Uterus (tissue), 4 donors: ENCODE data around the gene WSCD2. TPM values are rescaled to one million over a fixed set of nuclear protein-coding genes. Genes with fewer than 3 reads are reported as not detected.
A peak's percentile ranks its signal among the peaks of the same experiment; 100 is the strongest.

Experiments used
- DNase-seq, 2 donors: peaks; one replicate each; pipeline ENCODE4 v3.0.0-alpha.2; 2019 to 2020
- H3K27ac ChIP-seq, 2 donors: fragments of 200-600 bp; sonication (generic); 1 replicate in 1 of 2; 2 replicates in 1 of 2; pipeline ENCODE4 v1.5.1; 2016 to 2018
- H3K27me3 ChIP-seq, 2 donors: fragments of 200-600 bp; sonication (generic); one replicate each; pipeline ENCODE4 v1.5.1; 2018 to 2019; ENCODE audit warnings: control low read depth in 1 of 2
- H3K36me3 ChIP-seq, 2 donors: fragments of 200-600 bp; sonication (generic); one replicate each; pipeline ENCODE4 v1.5.1; 2019; ENCODE audit warnings: control low read depth in 1 of 2
- H3K4me1 ChIP-seq, 2 donors: fragments of 200-600 bp; sonication (generic); one replicate each; pipeline ENCODE4 v1.5.1; 2018 to 2019; ENCODE audit warnings: control low read depth in 1 of 2
- H3K4me3 ChIP-seq, 2 donors: fragments of 200-600 bp; sonication (generic); 1 replicate in 1 of 2; 2 replicates in 1 of 2; pipeline ENCODE4 v1.5.1; 2018 to 2019; ENCODE audit warnings: mild to moderate bottlenecking in 1 of 2
- H3K9me3 ChIP-seq, 2 donors: fragments of 200-600 bp; sonication (generic); one replicate each; pipeline ENCODE4 v1.5.1; 2019; ENCODE audit warnings: control low read depth in 1 of 2
- CTCF ChIP-seq, 4 experiments: fragments of 200-600 bp in 2 of 4; fragments of 450-650 bp in 2 of 4; sonication (generic) in 2 of 4; IDR thresholded peaks; one replicate each; pipeline ENCODE4 v1.5.1; 2016 to 2019; ENCODE audit warnings: antibody characterized with exemption in 4 of 4, mild to moderate bottlenecking in 2 of 4, moderate library complexity in 1 of 4
- POLR2A ChIP-seq, 2 donors: fragments of 450-650 bp; IDR thresholded peaks; one replicate each; pipeline ENCODE4 v1.6.1; 2016; ENCODE audit warnings: antibody characterized with exemption in 2 of 2, mild to moderate bottlenecking in 1 of 2, moderate library complexity in 1 of 2
- intact Hi-C: fragments of 100-400 bp; cut with DNase I; formaldehyde crosslinking; loops from one replicate; pipeline ENCODE4 v1.15.1; 2023; ENCODE audit warnings: low total_unique reads
- total RNA-seq, 4 donors: library from RNA; depleted of rRNA in 3 of 4; stranded (reverse); fragments of >200 nt in 3 of 4; gene quantifications; one replicate each; pipeline versions ENCODE4 v1.1.0 to v1.2.4, GENCODE V29; 2014 to 2023
- donor health status: DM: yes; HTN: yes; CAD: no.

WSCD2 gene
- total RNA-seq, 4 donors from 2014 or later = 3.3 to 65.3 (median 17.2) TPM

GRCh38 chr12:108282676-108283075, 153.6 kb downstream of the WSCD2 start:
- Histone ChIP-seq H3K9me3 (no peaks in the 10 kb centered on the region), H3K27me3 (no peaks in the 10 kb centered on the region), H3K4me3 (no peak overlapping the region), H3K27ac (no peak overlapping the region), H3K4me1 (no peaks in the 10 kb centered on the region), H3K36me3 (no peaks in the 10 kb centered on the region)
- TF ChIP-seq CTCF (IDR thresholded peaks at IDR 0.05) = no peak
- TF ChIP-seq POLR2A (IDR thresholded peaks at IDR 0.05) = no peak
- intact Hi-C loops = no loop called here
- DNase-seq = no peak

GRCh38 chr12:108284163-108284562, 155.1 kb downstream of the WSCD2 start:
- H3K36me3 ChIP-seq = no peaks in the 10 kb centered on the region

GRCh38 chr12:108285016-108285415, 155.9 kb downstream of the WSCD2 start:
- intact Hi-C loops = no loop called here
- H3K27me3 ChIP-seq = no peaks in the 10 kb centered on the region
- H3K4me1 ChIP-seq = no peaks in the 10 kb centered on the region
- no peak for DNase-seq
- H3K27ac ChIP-seq = no peak overlapping the region
- H3K4me3 ChIP-seq = no peak overlapping the region
- TF ChIP-seq CTCF (IDR thresholded peaks at IDR 0.05) (no peak), POLR2A (IDR thresholded peaks at IDR 0.05) (no peak)
- no peaks in the 10 kb centered on the region for H3K36me3 ChIP-seq
- H3K9me3 ChIP-seq = no peaks in the 10 kb centered on the region

More at GRCh38 chr12:108284163-108284562, 155.1 kb downstream of the WSCD2 start:
- no peaks in the 10 kb centered on the region for H3K9me3 ChIP-seq
- no peak overlapping the region for H3K4me3 ChIP-seq
- H3K27ac ChIP-seq = no peak overlapping the region
- no peaks in the 10 kb centered on the region for H3K4me1 ChIP-seq
- DNase-seq = no peak
- no peak for TF ChIP-seq CTCF (IDR thresholded peaks at IDR 0.05)
- no peak for TF ChIP-seq POLR2A (IDR thresholded peaks at IDR 0.05)
- intact Hi-C loops = no loop called here
- H3K27me3 ChIP-seq = no peaks in the 10 kb centered on the region

GRCh38 chr12:108287227-108287626, 158.1 kb downstream of the WSCD2 start:
- Histone ChIP-seq H3K9me3 (no peaks in the 10 kb centered on the region), H3K27me3 (no peaks in the 10 kb centered on the region), H3K36me3 (no peaks in the 10 kb centered on the region), H3K27ac (no peak overlapping the region), H3K4me1 (no peaks in the 10 kb centered on the region), H3K4me3 (no peak overlapping the region)
- no peak for DNase-seq
- intact Hi-C loops = no loop called here
- TF ChIP-seq POLR2A (IDR thresholded peaks at IDR 0.05) = no peak
- no peak for TF ChIP-seq CTCF (IDR thresholded peaks at IDR 0.05)

GRCh38 chr12:108289350-108290161, 160.5 kb downstream of the WSCD2 start:
- H3K4me3 ChIP-seq = no peak overlapping the region
- DNase-seq = peak; percentile 75 to 83

More at GRCh38 chr12:108289350-108290161, 160.5 kb downstream of the WSCD2 start:
- no peaks in the 10 kb centered on the region for H3K27me3 ChIP-seq
- H3K9me3 ChIP-seq = no peaks in the 10 kb centered on the region
- peak overlapping the region; percentile 28 to 67 for H3K27ac ChIP-seq
- no peak for TF ChIP-seq CTCF (IDR thresholded peaks at IDR 0.05)
- TF ChIP-seq POLR2A (IDR thresholded peaks at IDR 0.05) = no peak
- H3K36me3 ChIP-seq = no peaks in the 10 kb centered on the region
- no peaks in the 10 kb centered on the region for H3K4me1 ChIP-seq
- intact Hi-C loops = no loop called here
